PC-3 (cell line): ENCODE measurements around the gene DLGAP5.

Source experiments
- CTCF ChIP-seq: fragments of 300-600 bp; sonication (generic); conservative IDR thresholded peaks from 2 replicates; pipeline ENCODE4 v1.5.1; 2017; ENCODE audit warnings: antibody characterized with exemption, low read depth, mild to moderate bottlenecking, low read length
- EZH2 ChIP-seq: fragments of 300-600 bp; sonication (generic); IDR thresholded peaks from one replicate; pipeline ENCODE4 v1.6.1; 2017; ENCODE audit warnings: antibody characterized with exemption, mild to moderate bottlenecking, low read length; ENCODE audit not compliant: unreplicated experiment

- TF ChIP-seq CTCF (no peak), EZH2 (no peak)
Measured at GRCh38 chr14:55099756-55100155, 91.6 kb downstream of the DLGAP5 start.
